GM12864 (cell line): ENCODE data around the gene MINDY2.
A peak's percentile ranks its signal among the peaks of the same experiment; 100 is the strongest.

Experiments used
- DNase-seq: peaks from one replicate; pipeline ENCODE4 v3.0.0-alpha.2; 2011; ENCODE audit warnings: low read depth
- H3K4me3 ChIP-seq: 2 replicates; pipeline ENCODE4 v1.5.1; 2011; ENCODE audit warnings: mild to moderate bottlenecking, low read depth, low read length, control low read depth
- TF ChIP-seq, protein P1 (sequence below): IDR thresholded peaks from 2 replicates; pipeline ENCODE4 v1.5.1; 2011; ENCODE audit warnings: low read depth, mild to moderate bottlenecking, moderate library complexity, low read length, control low read depth, inconsistent platforms; ENCODE audit errors: missing control alignments

MINDY2 gene, protein sequence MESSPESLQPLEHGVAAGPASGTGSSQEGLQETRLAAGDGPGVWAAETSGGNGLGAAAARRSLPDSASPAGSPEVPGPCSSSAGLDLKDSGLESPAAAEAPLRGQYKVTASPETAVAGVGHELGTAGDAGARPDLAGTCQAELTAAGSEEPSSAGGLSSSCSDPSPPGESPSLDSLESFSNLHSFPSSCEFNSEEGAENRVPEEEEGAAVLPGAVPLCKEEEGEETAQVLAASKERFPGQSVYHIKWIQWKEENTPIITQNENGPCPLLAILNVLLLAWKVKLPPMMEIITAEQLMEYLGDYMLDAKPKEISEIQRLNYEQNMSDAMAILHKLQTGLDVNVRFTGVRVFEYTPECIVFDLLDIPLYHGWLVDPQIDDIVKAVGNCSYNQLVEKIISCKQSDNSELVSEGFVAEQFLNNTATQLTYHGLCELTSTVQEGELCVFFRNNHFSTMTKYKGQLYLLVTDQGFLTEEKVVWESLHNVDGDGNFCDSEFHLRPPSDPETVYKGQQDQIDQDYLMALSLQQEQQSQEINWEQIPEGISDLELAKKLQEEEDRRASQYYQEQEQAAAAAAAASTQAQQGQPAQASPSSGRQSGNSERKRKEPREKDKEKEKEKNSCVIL

DNA sequence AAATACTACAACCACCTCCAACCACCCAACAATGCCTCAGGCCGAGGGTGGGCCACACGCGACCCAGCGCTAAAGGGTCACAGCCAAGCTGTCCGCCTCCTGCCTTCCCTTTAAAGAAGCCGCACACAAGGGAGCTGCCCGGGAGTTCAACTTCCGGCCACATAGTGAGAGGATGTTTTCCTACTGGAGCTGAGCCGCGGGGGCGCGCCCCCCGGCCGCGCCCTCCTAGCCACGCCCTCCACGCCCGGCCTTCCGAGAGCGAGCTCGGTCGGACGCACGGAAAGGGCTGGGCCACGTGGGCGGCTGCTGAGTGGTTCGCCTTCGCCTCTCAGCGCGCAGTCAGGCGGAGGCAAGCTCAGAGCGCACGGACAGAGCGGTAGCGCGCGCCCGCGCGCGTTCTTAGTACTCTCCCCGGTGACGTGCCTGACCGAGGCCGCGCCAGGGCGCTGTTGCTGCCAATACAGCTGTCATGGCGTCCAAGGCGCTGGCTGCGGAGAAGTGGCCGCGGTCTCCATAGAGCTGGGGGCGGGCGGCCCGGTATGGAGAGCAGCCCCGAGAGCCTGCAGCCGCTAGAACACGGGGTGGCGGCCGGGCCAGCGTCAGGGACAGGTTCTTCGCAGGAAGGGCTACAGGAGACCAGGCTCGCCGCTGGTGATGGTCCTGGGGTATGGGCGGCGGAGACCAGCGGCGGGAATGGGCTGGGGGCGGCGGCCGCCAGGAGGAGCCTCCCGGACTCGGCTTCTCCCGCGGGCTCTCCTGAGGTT lies at the start of gene MINDY2:
Gene MINDY2, plus strand, starts transcription at position 446 of the 764 bp plus-strand sequence. Its CDS starts 94 bp downstream, at position 540.
- peak within 1 kb of the TSS; percentile 84 for H3K4me3 ChIP-seq
- DNase-seq = peak; percentile 95
- TF ChIP-seq, protein P1, sequence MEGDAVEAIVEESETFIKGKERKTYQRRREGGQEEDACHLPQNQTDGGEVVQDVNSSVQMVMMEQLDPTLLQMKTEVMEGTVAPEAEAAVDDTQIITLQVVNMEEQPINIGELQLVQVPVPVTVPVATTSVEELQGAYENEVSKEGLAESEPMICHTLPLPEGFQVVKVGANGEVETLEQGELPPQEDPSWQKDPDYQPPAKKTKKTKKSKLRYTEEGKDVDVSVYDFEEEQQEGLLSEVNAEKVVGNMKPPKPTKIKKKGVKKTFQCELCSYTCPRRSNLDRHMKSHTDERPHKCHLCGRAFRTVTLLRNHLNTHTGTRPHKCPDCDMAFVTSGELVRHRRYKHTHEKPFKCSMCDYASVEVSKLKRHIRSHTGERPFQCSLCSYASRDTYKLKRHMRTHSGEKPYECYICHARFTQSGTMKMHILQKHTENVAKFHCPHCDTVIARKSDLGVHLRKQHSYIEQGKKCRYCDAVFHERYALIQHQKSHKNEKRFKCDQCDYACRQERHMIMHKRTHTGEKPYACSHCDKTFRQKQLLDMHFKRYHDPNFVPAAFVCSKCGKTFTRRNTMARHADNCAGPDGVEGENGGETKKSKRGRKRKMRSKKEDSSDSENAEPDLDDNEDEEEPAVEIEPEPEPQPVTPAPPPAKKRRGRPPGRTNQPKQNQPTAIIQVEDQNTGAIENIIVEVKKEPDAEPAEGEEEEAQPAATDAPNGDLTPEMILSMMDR = peak; percentile 46

DNA sequence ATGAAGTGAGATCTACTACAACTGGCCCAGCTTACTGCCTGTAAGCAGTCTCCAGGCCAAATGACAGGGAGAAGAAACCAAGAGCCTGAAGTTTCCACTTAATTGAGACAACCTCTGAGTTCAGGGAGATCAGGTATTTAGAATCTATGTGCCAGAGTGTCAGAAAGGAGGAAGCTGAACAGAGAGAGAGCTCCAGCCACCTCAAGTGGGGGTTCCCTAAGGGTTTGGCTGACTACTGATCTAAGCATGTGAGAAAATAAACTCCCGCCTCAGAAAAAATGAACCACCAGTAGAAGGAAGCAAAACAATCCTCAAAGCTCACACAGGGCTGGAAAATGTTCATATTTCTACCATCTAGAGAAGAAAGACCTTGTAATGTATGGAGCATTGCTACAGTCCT lies 46.6 kb upstream of the MINDY2 start:
- peak; percentile 38 for DNase-seq
- H3K4me3 ChIP-seq = no peak overlapping the region
- TF ChIP-seq, protein P1 = no peak

DNA sequence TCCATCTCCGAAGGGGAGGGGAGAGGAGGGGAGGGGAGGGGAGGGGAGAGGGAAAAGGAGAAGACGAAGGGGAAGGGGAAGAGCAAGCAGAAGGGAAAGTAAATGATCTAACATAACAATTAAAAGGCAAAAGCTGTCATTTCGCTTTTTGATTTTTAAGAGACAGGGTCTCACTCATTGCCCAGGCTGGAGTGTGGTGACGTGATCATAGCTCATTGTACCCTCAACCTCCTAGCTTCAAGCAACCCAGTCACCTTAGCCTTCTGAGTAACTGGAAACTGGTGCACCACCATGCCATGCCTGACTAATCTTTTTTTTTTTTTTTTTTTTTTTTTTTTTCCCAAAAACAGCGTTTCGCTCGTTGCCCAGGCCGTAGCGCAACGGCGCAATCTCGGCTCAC lies 44.2 kb upstream of the MINDY2 start:
- DNase-seq = no peak
- TF ChIP-seq, protein P1 = no peak
- H3K4me3 ChIP-seq = no peak overlapping the region

DNA sequence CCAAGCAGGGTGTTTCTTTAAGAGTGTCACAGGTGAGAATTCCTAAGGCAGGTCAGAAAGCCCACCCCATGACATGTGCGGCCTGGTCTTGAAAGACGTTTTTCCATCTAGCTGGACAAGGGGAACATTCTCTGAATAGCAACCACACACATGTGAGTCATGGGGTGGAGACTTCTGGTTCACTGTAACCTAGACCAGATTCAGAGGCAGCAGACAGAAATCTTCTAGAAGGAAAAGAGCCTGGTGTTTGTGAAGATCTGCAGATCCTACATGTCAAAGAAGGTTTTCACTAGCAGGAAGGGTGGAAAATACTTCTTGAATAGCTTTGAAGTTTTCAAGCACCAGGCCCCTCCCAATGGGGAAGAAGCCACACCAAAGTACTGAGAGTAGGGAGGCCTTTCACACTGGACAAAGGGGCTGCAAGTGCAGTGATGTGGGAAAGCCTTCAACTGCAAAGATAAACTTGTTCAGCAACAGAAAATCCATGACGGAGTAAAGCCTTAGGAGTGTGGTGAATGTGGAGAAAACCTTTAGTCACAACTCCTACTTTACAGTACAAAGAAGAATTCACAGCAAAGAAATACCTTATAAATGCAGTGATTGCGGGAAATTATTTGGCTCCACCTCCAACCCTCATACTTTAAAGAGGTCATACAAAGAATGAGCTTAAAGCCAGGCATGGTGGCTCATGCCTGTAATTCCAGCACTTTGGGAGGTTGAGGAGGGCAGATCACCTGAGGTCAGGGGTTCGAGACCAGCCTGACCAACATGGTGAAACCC lies 39.2 kb upstream of the MINDY2 start:
- no peak overlapping the region for H3K4me3 ChIP-seq
- TF ChIP-seq, protein P1 = no peak
- no peak for DNase-seq

DNA sequence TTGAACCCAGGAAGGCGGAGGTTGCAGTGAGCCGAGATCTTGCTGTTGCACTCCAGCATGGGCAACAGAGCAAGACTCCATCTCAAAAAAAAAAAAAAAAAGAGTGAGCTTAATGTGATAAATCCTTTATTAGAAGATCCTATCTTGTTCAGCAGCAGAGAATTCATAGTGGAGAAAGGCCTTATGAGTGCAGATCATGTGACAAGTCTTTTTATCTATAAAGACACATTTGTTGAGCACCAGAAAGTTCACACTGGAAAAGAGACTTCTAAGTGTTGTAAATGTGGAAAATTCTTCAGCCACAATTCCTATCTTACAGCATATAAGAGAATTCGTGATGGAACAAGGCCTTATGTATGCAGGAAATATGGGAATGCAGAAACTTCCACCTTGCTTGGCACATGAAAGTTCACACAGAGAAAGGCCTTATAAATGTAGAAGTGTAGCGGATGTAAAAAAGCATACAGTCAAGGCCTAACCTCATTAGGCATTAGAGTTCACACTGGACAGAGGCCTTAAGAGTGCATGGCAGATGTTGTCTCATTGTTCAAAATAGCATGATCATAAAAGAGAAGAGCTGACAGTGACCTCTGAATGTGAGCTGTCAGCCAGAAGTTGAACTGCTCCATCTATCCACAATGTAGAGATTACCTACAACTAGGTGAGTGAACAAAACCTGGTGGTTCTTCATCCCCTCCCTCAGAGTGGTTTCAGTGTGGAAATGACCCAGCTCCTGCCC lies 38.3 kb upstream of the MINDY2 start:
- TF ChIP-seq, protein P1 = no peak
- no peak overlapping the region for H3K4me3 ChIP-seq
- DNase-seq = no peak

DNA sequence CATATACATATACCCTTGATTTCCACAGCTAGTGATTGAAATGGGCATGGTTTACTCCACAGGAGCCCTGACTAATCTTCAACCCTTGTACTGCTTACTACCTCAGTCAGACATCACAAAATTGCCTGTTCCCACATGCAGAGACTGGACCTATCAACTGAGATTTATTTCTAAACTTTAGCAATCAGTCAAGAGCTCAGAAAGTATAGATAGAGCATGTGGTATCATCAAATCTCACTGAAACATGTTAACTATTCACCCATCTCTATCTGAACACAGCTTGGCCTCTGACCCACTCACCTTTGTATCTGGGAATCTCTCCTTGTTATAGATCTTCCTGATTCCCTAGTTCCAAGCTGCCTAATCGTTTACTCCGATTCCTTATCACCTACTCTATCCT lies 36.2 kb upstream of the MINDY2 start:
- TF ChIP-seq, protein P1 = no peak
- H3K4me3 ChIP-seq = no peak overlapping the region

More for the DNA sequence above, 36.2 kb upstream of the MINDY2 start:
- DNase-seq = no peak
